ENCODE measurements around the gene OTOF. TPM values are rescaled to one million over a fixed set of nuclear protein-coding genes. Genes with fewer than 3 reads are reported as not detected.

Gene OTOF
- under 0.01 and 0.66 TPM in 2 replicates for total RNA-seq

GRCh38 chr2:26477911-26478253, at the start of gene OTOF:
Gene OTOF, minus strand, starts transcription at chr2:26478124.

Other genes starting within 250 kb of the OTOF start
- 159 and 176 TPM in 2 replicates for gene HADHA, start 233.5 kb downstream of the OTOF start, total RNA-seq
- gene HADHB, start 233.2 kb downstream of the OTOF start, total RNA-seq: 89.1 and 99.8 TPM in 2 replicates
- 25.1 and 29.1 TPM in 2 replicates for gene SELENOI, start 132.0 kb downstream of the OTOF start, total RNA-seq
- 0.22 TPM in 1 of 2 replicates, not detected in the other for gene ADGRF3, start 131.3 kb downstream of the OTOF start, total RNA-seq
- gene DRC1, start 76.2 kb downstream of the OTOF start, total RNA-seq: under 0.01 and 0.22 TPM in 2 replicates
- not detected in 2 replicates for gene CIB4, start 163.2 kb upstream of the OTOF start, total RNA-seq
- gene KCNK3, start 214.6 kb upstream of the OTOF start, total RNA-seq: 0.44 TPM in 1 of 2 replicates, not detected in the other

Data from uterine smooth muscle cell (primary cell).